ENCODE results near the gene SNX10.

GRCh38 chr7:26345837-26346236 lies 54.2 kb downstream of the SNX10 start:
- no peak for TF ChIP-seq POLR2A (IDR thresholded peaks at IDR 0.05)
- no peak for TF ChIP-seq CTCF (IDR thresholded peaks at IDR 0.05)
